Gastroesophageal sphincter (tissue), 4 donors: ENCODE results near the gene CEP55. TPM values are rescaled to one million over a fixed set of nuclear protein-coding genes. Genes with fewer than 3 reads are reported as not detected.

ENCODE experiments used
- ATAC-seq: fragments of 150-250 bp; one replicate; pipeline ENCODE4 v1.9.1; 2016; ENCODE audit warnings: mild to moderate bottlenecking, moderate library complexity
- H3K27ac ChIP-seq, 4 donors: fragments of 200-600 bp; sonication (generic) in 3 of 4; 1 replicate in 3 of 4; 2 replicates in 1 of 4; pipeline ENCODE4 v1.5.1; 2016 to 2019
- H3K27me3 ChIP-seq: fragments of 200-600 bp; sonication (generic); one replicate; pipeline ENCODE4 v1.5.1; 2019
- H3K36me3 ChIP-seq, 2 donors: fragments of 200-600 bp; sonication (generic); one replicate each; pipeline ENCODE4 v1.5.1; 2019; ENCODE audit warnings: control low read depth in 1 of 2
- H3K4me1 ChIP-seq, 3 donors: fragments of 200-600 bp; sonication (generic); 1 replicate in 2 of 3; 2 replicates in 1 of 3; pipeline ENCODE4 v1.5.1; 2016 to 2019; ENCODE audit warnings: control low read depth in 2 of 3
- H3K4me3 ChIP-seq, 2 donors: fragments of 200-600 bp; sonication (generic); one replicate each; pipeline ENCODE4 v1.5.1; 2019; ENCODE audit warnings: mild to moderate bottlenecking in 1 of 2, moderate library complexity in 1 of 2
- H3K9me3 ChIP-seq, 3 donors: fragments of 200-600 bp; sonication (generic); one replicate each; pipeline ENCODE4 v1.5.1; 2017 to 2019; ENCODE audit warnings: control low read depth in 2 of 3
- CTCF ChIP-seq, 4 experiments: fragments of 200-600 bp in 2 of 4; fragments of 450-650 bp in 2 of 4; sonication (generic) in 1 of 4; IDR thresholded peaks; one replicate each; pipeline ENCODE4 v1.5.1; 2017 to 2019; ENCODE audit warnings: antibody characterized with exemption in 4 of 4, mild to moderate bottlenecking in 2 of 4, moderate library complexity in 2 of 4
- EP300 ChIP-seq: sonication (generic); formaldehyde crosslinking; IDR thresholded peaks from one replicate; pipeline ENCODE4 v1.6.1; 2017; ENCODE audit warnings: antibody characterized with exemption, mild to moderate bottlenecking
- POLR2A ChIP-seq, 2 donors: fragments of 450-650 bp; IDR thresholded peaks; one replicate each; pipeline ENCODE4 v1.6.1; 2017; ENCODE audit warnings: antibody characterized with exemption in 2 of 2, mild to moderate bottlenecking in 2 of 2, moderate library complexity in 1 of 2
- POLR2AphosphoS5 ChIP-seq: sonication (generic); formaldehyde crosslinking; IDR thresholded peaks from one replicate; pipeline ENCODE4 v1.6.1; 2017; ENCODE audit warnings: antibody characterized with exemption
- WGBS, 2 donors: methylation state at CpG; one replicate each; pipeline ENCODE4 v1.1.5; 2018; ENCODE audit warnings: low coverage in 1 of 2; 5-methylcytosine and 5-hydroxymethylcytosine counted together
- total RNA-seq, 4 donors: library from RNA; depleted of rRNA; stranded (reverse); fragments of >200 nt; gene quantifications; one replicate each; pipeline ENCODE4 v1.1.0, GENCODE V29; 2016

Gene CEP55
- total RNA-seq, 4 donors from 2014 or later: 0.13 to 3.6 (median 0.35) TPM; not detected in 1

- no peak overlapping the region for H3K4me3 ChIP-seq
- no peak overlapping the region for H3K27ac ChIP-seq
- TF ChIP-seq EP300 (no peak), CTCF (IDR thresholded peaks at IDR 0.05) (no peak), POLR2AphosphoS5 (no peak), POLR2A (IDR thresholded peaks at IDR 0.05) (no peak)
- H3K27me3 ChIP-seq: no peaks in the 10 kb centered on the region
- 91% methylated on average over 8 of the region's 8 CpGs for WGBS, 2 donors
- H3K4me1 ChIP-seq: peaks cover 0 to 4% (median 0%) of the 10 kb centered on the region in 3 donors
- H3K9me3 ChIP-seq: no peaks in the 10 kb centered on the region
- no peak for ATAC-seq
- no peaks in the 10 kb centered on the region for H3K36me3 ChIP-seq
Measured at GRCh38 chr10:93509816-93510215, 13.4 kb downstream of the CEP55 start.

- WGBS, 2 donors: 87 to 88% methylated on average over 1 of the region's 1 CpG
- no peaks in the 10 kb centered on the region for H3K9me3 ChIP-seq
- TF ChIP-seq POLR2A (IDR thresholded peaks at IDR 0.05): no peak
- no peak overlapping the region for H3K27ac ChIP-seq
- peaks cover 0 to 5% (median 0%) of the 10 kb centered on the region in 3 donors for H3K4me1 ChIP-seq
- no peaks in the 10 kb centered on the region for H3K36me3 ChIP-seq
- no peaks in the 10 kb centered on the region for H3K27me3 ChIP-seq
- no peak for ATAC-seq
- no peak overlapping the region for H3K4me3 ChIP-seq
Measured at GRCh38 chr10:93512565-93512964, 16.2 kb downstream of the CEP55 start.

- no peak for ATAC-seq
- no peak overlapping the region for H3K4me3 ChIP-seq
- H3K4me1 ChIP-seq: peaks cover 0 to 5% (median 0%) of the 10 kb centered on the region in 3 donors
- H3K9me3 ChIP-seq: no peaks in the 10 kb centered on the region
- no peaks in the 10 kb centered on the region for H3K36me3 ChIP-seq
- no peaks in the 10 kb centered on the region for H3K27me3 ChIP-seq
- WGBS, 2 donors: 50 to 100% methylated on average over 1 of the region's 1 CpG
- TF ChIP-seq EP300: no peak
- TF ChIP-seq POLR2AphosphoS5: no peak
- H3K27ac ChIP-seq: no peak overlapping the region
Measured at GRCh38 chr10:93513091-93513490, 16.7 kb downstream of the CEP55 start.

GRCh38 chr10:93514521-93514920 lies 18.1 kb downstream of the CEP55 start:
- 63 to 67% methylated on average over 3 of the region's 4 CpGs for WGBS, 2 donors
- ATAC-seq: no peak
- H3K4me3 ChIP-seq: no peak overlapping the region

GRCh38 chr10:93515071-93516005 lies 18.9 kb downstream of the CEP55 start:
- ATAC-seq: peak; percentile 31
- 56 to 62% methylated on average over 5 to 8 of the region's 8 CpGs for WGBS, 2 donors
- H3K4me1 ChIP-seq: peaks cover 0 to 5% (median 0%) of the 10 kb centered on the region in 3 donors

More at GRCh38 chr10:93514521-93514920, 18.1 kb downstream of the CEP55 start:
- peaks cover 0 to 5% (median 0%) of the 10 kb centered on the region in 3 donors for H3K4me1 ChIP-seq
- no peaks in the 10 kb centered on the region for H3K9me3 ChIP-seq
- no peaks in the 10 kb centered on the region for H3K27me3 ChIP-seq
- no peaks in the 10 kb centered on the region for H3K36me3 ChIP-seq
- peak overlapping the region in 3 of 4 donors; percentile 45 to 54 (median 54) for H3K27ac ChIP-seq
- TF ChIP-seq CTCF (IDR thresholded peaks at IDR 0.05) (no peak), EP300 (no peak), POLR2A (IDR thresholded peaks at IDR 0.05) (no peak), POLR2AphosphoS5 (no peak)

More at GRCh38 chr10:93515071-93516005, 18.9 kb downstream of the CEP55 start:
- no peak overlapping the region for H3K4me3 ChIP-seq
- peak overlapping the region in 3 of 4 donors; percentile 45 to 54 (median 54) for H3K27ac ChIP-seq
- no peaks in the 10 kb centered on the region for H3K36me3 ChIP-seq
- no peak for TF ChIP-seq CTCF (IDR thresholded peaks at IDR 0.05)
- no peak for TF ChIP-seq EP300
- TF ChIP-seq POLR2A (IDR thresholded peaks at IDR 0.05): no peak
- no peak for TF ChIP-seq POLR2AphosphoS5
- H3K27me3 ChIP-seq: no peaks in the 10 kb centered on the region
- H3K9me3 ChIP-seq: no peaks in the 10 kb centered on the region
